A673 (cell line): ENCODE measurements around the gene SDC1. TPM values are rescaled to one million over a fixed set of nuclear protein-coding genes. Genes with fewer than 3 reads are reported as not detected.

Source experiments
- BruUV-seq: library from RNA; stranded (reverse); fragments of 400-500 nt; replicated peaks from 2 replicates; lab custom pipeline; 2021; lab: Mats Ljungman, UMichigan
- CTCF ChIA-PET: fragments of 300-600 bp; sonication (Branson Sonifier 250); formaldehyde crosslinking; loops from one replicate; lab custom pipeline; 2022; ENCODE audit warnings: antibody characterized with exemption; lab: Charles Lee
- POLR2A ChIA-PET: fragments of 300-600 bp; sonication (Branson Sonifier 250); formaldehyde crosslinking; loops from one replicate; lab custom pipeline; 2022; ENCODE audit warnings: antibody characterized with exemption; ENCODE audit not compliant: low non-redundant PET; lab: Charles Lee
- DNase-seq: peaks from one replicate; pipeline ENCODE4 v3.0.0-alpha.2; 2015; ENCODE audit warnings: low spot score
- H3K27ac ChIP-seq: fragments of 200-600 bp; sonication (generic); 2 replicates; pipeline ENCODE4 v1.5.1; 2016; ENCODE audit warnings: mixed run types, low read depth, mild to moderate bottlenecking, mixed read lengths, antibody characterized with exemption, low read length; ENCODE audit not compliant: poor library complexity, severe bottlenecking
- H3K27me3 ChIP-seq: fragments of 200-600 bp; sonication (generic); replicated peaks from 2 replicates; pipeline ENCODE4 v1.6.1; 2017; ENCODE audit warnings: mixed run types, low read depth, mild to moderate bottlenecking, mixed read lengths, antibody characterized with exemption, low read length; ENCODE audit not compliant: insufficient read depth, poor library complexity
- H3K36me3 ChIP-seq: fragments of 200-600 bp; sonication (generic); 2 replicates; pipeline ENCODE4 v1.6.1; 2016; ENCODE audit warnings: mixed run types, mild to moderate bottlenecking, mixed read lengths, antibody characterized with exemption, low read length; ENCODE audit not compliant: insufficient read depth, poor library complexity, severe bottlenecking
- H3K4me1 ChIP-seq: fragments of 200-600 bp; sonication (generic); 2 replicates; pipeline ENCODE4 v1.6.1; 2017; ENCODE audit warnings: mixed run types, mild to moderate bottlenecking, mixed read lengths, antibody characterized with exemption, low read length; ENCODE audit not compliant: insufficient read depth, poor library complexity, severe bottlenecking
- H3K4me3 ChIP-seq: fragments of 200-600 bp; sonication (generic); 2 replicates; pipeline ENCODE4 v1.5.1; 2016; ENCODE audit warnings: low read depth, mixed run types, mild to moderate bottlenecking, mixed read lengths, low read length; ENCODE audit not compliant: poor library complexity, severe bottlenecking
- H3K9me3 ChIP-seq: fragments of 200-600 bp; sonication (generic); 2 replicates; pipeline ENCODE4 v1.6.1; 2016; ENCODE audit warnings: mixed run types, low read depth, mild to moderate bottlenecking, mixed read lengths, antibody characterized with exemption, low read length; ENCODE audit not compliant: poor library complexity, severe bottlenecking
- EZH2 ChIP-seq: fragments of 200-600 bp; sonication (generic); IDR thresholded peaks from 2 replicates; pipeline ENCODE4 v1.6.1; 2017; ENCODE audit warnings: borderline replicate concordance, low read depth, mild to moderate bottlenecking, mixed read lengths, antibody characterized with exemption, low read length; ENCODE audit not compliant: poor library complexity, severe bottlenecking
- intact Hi-C: fragments of 100-400 bp; cut with micrococcal nuclease; formaldehyde crosslinking; loops from one replicate; pipeline ENCODE4 v1.10.0; 2022; ENCODE audit not compliant: unreplicated experiment
- total RNA-seq: library from RNA; stranded (reverse); gene quantifications from 2 replicates; pipeline ENCODE4 v1.2.3, GENCODE V29; 2021
- TF ChIP-seq, protein P1 (sequence below): fragments of 300-800, 200-600 bp; sonication (generic); conservative IDR thresholded peaks from 2 replicates; pipeline ENCODE4 v1.5.1; 2017; ENCODE audit warnings: low read depth, mild to moderate bottlenecking, antibody characterized with exemption, low read length, moderate library complexity, mixed read lengths

SDC1 gene
- total RNA-seq, 1 experiment from 2014 or later: 1.4 TPM

DNA sequence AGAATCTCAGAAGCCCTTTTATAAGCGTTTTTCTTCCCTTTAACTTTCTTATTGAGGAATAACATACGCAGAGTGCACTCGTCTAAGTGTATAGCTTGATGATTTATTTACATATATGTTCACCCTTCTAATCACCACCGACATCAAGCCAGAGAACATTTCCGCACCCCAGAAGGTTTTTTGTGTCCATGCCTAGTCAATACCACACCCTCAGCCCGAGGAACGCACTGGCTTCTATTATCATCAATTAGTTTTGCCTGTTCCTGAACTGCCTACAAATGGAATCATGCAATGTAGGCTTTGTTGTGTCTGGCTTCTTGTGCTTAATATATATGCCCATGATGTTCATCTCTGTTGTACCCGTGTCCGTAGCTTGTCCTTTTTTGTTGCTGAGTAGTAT lies 27.7 kb downstream of the SDC1 start:
- no TSS peak for BruUV-seq
- H3K9me3 ChIP-seq: no peaks in the 10 kb centered on the region
- CTCF ChIA-PET: no interaction called here
- intact Hi-C loops: no loop called here
- no peaks in the 10 kb centered on the region for H3K4me1 ChIP-seq
- H3K4me3 ChIP-seq: no peak overlapping the region
- H3K36me3 ChIP-seq: no peaks in the 10 kb centered on the region
- no peaks in the 10 kb centered on the region for H3K27me3 ChIP-seq
- no peak for DNase-seq
- H3K27ac ChIP-seq: no peak overlapping the region
- no peak for TF ChIP-seq EZH2
- TF ChIP-seq, protein P1, sequence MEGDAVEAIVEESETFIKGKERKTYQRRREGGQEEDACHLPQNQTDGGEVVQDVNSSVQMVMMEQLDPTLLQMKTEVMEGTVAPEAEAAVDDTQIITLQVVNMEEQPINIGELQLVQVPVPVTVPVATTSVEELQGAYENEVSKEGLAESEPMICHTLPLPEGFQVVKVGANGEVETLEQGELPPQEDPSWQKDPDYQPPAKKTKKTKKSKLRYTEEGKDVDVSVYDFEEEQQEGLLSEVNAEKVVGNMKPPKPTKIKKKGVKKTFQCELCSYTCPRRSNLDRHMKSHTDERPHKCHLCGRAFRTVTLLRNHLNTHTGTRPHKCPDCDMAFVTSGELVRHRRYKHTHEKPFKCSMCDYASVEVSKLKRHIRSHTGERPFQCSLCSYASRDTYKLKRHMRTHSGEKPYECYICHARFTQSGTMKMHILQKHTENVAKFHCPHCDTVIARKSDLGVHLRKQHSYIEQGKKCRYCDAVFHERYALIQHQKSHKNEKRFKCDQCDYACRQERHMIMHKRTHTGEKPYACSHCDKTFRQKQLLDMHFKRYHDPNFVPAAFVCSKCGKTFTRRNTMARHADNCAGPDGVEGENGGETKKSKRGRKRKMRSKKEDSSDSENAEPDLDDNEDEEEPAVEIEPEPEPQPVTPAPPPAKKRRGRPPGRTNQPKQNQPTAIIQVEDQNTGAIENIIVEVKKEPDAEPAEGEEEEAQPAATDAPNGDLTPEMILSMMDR: no peak
- POLR2A ChIA-PET: no interaction called here

DNA sequence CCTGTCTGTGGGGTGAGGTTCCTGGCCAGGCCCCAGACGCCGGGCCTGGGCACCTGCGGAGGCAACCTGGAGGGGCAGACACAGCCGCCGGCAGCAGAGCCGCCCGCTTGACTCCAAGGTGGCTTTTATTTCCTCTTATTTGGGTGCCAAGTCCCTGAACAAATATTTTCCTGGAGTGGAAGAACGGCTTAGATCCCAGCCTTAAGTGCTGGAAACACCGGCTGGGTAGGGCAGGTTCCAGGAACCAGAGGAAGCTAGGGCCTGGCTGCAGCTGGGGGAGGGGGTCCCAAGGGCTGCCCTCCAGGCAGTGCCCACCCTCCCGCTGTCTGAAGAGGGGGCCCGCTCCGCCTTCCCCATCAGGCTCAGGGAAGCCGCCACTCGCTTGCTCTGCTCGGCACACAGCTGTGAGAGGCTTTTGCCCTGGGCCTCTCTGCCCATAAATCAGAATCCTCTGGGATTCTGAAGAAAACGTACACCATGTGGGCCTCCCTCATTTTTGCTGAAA lies 28.2 kb downstream of the SDC1 start:
- H3K36me3 ChIP-seq: no peaks in the 10 kb centered on the region
- ChIA-PET POLR2A (no interaction called here), CTCF (no interaction called here)
- H3K27me3 ChIP-seq: no peaks in the 10 kb centered on the region
- H3K27ac ChIP-seq: no peak overlapping the region
- H3K9me3 ChIP-seq: no peaks in the 10 kb centered on the region
- H3K4me1 ChIP-seq: no peaks in the 10 kb centered on the region
- no TSS peak for BruUV-seq
- intact Hi-C loops: no loop called here
- no peak overlapping the region for H3K4me3 ChIP-seq
- no peak for TF ChIP-seq EZH2
- TF ChIP-seq, protein P1: no peak
- DNase-seq: no peak

DNA sequence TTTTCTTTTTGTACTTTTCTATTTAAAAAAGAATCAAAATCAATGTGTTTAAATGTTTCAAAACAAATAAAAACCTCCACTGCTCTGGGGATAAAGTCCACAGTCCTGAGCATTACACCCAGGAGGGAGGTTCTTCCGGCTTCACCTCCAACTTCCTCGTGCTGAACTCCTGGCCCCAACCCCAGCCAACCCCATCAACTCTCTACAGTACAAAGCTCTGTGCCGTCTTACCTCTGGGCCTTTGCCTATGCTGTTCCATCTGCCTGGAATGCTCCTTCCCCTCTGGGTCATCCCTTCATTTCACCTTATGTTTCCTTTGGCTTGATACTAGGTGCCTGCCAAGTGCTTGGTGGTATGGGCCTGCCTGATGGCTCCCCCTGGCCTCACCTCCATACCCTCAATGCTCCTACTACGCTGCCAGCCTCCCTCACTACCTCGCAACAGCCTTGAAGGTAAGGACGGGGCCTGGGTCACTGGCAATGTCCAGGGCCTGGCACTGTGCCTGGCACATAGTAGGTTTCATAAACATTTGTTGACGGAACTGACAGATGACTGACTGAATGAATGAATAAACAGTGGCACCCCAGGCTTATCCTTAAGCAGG lies 28.8 kb downstream of the SDC1 start:
- no TSS peak for BruUV-seq
- ChIA-PET POLR2A (no interaction called here), CTCF (no interaction called here)
- no peaks in the 10 kb centered on the region for H3K36me3 ChIP-seq
- no peaks in the 10 kb centered on the region for H3K27me3 ChIP-seq
- no peak for DNase-seq
- no peaks in the 10 kb centered on the region for H3K4me1 ChIP-seq
- H3K9me3 ChIP-seq: no peaks in the 10 kb centered on the region
- H3K4me3 ChIP-seq: no peak overlapping the region
- no peak for TF ChIP-seq EZH2
- TF ChIP-seq, protein P1: no peak
- intact Hi-C loops: no loop called here
- H3K27ac ChIP-seq: no peak overlapping the region
